Dermis microvascular lymphatic vessel endothelial cell (primary cell): ENCODE data around the gene TEX12. TPM values are rescaled to one million over a fixed set of nuclear protein-coding genes. Genes with fewer than 3 reads are reported as not detected.
"Not testable (repeated sequence)": the region's sequence is repeated elsewhere in the genome, so short reads cannot be mapped to it uniquely, and the experiment has no call there.

Experiments
- DNase-seq, 2 donors: peaks; one replicate each; pipeline versions ENCODE4 v3.0.0 to v3.0.0-alpha.2; 2010; ENCODE audit warnings: low read depth in 2 of 2
- total RNA-seq: library from RNA; depleted of rRNA; stranded (reverse); fragments of >200 nt; gene quantifications from 2 replicates; pipeline ENCODE4 v1.2.1, GENCODE V29; 2014

The TEX12 gene
- total RNA-seq, 1 donor from 2014 or later: not detected

- DNase-seq: no peak
These were observed 3.1 kb upstream of the TEX12 start, which contains the start of gene IL18 for GRCh38 chr11:112163875-112164685. IL18 (minus strand) TSS chr11:112164094; CDS start chr11:112155053, 9,041 bp downstream.

DNA sequence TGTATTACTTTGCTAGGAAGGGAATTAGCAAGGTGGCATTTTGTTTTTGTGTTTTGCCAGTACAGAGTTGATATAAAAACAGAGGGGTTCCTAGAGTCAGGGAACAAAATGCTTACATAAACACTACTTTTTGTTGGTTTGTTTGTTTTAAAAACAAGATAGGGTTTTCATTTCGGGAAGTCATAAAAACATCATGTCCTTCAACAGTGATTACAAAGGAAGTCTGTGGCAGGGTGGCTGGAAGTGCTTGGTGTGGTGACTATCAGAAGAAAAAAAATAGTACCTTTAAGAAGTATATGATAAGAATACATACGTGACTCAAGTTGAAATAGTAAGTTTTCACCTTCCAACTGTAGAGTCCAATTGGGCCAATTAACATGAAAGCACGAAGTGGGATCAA, 2.1 kb upstream of the TEX12 start:
- DNase-seq: peak in 1 of 2 donors; percentile 60

DNA sequence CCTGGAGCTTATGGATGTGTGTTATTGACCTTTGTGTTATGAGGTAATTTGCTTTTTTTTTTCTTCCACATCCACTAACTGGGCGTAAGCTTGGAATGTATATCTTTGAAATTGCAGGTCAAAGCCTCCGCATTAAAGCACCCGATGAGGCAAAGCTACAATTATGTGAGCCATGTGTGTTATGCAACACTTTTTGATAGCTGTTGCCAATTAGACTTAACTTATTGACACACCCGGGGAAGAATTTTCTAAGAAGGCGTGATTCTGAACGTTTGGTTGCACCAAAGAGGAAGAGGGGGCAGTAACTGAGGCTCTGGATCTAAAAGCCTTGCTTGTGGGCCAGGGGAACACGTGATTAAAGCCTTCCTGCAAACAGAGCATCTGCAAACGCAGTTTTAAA, 610 bp upstream of the TEX12 start:
- no peak for DNase-seq

- no peak for DNase-seq
These were observed 5.3 kb downstream of the TEX12 start for GRCh38 chr11:112172362-112172994.

- DNase-seq: no peak
These were observed 6.0 kb downstream of the TEX12 start for GRCh38 chr11:112173152-112173551.

GRCh38 chr11:112174789-112175598, 7.8 kb downstream of the TEX12 start, which contains the start of gene BCO2:
BCO2 (plus strand) TSS chr11:112175512; CDS start chr11:112175602, 90 bp downstream.
- peak; percentile 81 to 82 for DNase-seq

DNA sequence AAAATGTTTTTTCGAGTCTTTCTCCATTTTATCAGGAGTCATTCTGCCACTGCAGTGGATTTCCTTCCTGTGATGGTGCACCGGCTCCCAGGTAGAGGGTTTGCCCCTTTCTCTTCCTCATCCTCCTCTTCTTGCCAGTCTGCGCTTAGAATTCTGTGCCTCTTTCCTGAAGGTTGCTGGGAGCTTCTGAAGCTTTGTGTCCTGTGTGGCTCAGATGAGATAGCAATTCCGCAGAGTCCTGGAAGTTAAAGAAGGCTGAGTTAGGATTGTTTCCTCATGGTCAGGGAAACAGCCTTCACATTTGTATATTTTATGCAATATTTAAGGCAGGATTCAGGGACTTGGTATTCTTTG, 8.4 kb downstream of the TEX12 start:
- DNase-seq: no peak

- no peak for DNase-seq
These were observed 8.9 kb downstream of the TEX12 start for GRCh38 chr11:112176077-112176476.

- DNase-seq: no peak
These were observed 10.4 kb downstream of the TEX12 start for GRCh38 chr11:112177589-112177988.

GRCh38 chr11:112178428-112178827, 11.3 kb downstream of the TEX12 start:
- DNase-seq: no peak

- no peak for DNase-seq
These were observed 11.8 kb downstream of the TEX12 start for GRCh38 chr11:112178936-112179335.

DNA sequence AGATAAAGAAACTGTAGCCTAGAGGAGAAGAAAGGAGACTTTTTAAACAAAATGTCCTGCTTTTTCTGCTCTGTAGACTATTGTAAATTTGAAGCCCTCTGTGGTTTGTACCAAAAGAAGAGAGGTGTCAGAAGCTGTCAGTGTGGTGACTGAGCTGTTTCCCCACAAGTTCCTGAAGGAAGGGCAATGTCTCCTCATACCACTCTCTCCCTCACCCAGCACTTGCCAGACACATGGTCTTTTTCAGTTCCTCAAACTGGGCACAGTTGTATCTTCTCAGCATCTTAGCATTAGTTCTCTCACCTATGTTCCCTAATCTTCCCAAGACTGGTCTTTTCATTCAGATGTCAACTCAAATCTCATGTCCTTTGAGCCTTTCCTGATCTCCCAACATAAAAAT, 12.4 kb downstream of the TEX12 start:
- no peak for DNase-seq

- no peak for DNase-seq
These were observed 15.7 kb downstream of the TEX12 start for GRCh38 chr11:112182867-112183266.

- DNase-seq: no peak
These were observed 18.7 kb downstream of the TEX12 start for GRCh38 chr11:112185883-112186282.

- DNase-seq: no peak
These were observed 19.1 kb downstream of the TEX12 start for GRCh38 chr11:112186304-112186703.

- not testable (repeated sequence) for DNase-seq
These were observed 27.9 kb downstream of the TEX12 start for GRCh38 chr11:112195113-112195512.

DNA sequence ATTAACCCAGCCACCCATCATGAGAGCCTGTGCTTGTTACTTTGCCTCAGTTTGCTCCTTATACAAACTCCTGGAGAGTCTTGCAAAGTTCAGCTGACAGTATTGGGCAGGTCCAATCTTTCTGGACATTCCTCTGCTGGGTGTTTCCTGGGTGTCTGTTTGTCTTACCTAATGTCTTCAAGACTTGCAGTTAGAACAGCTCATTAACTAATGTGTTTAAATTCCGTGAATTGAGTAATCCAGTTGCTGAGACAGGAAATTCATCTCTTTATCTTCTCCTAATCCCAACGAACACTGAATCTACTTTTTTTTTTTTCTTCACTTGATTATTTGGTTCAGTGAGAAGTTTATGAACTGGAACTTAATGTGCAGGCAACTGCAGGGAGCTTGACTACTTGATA, 28.8 kb downstream of the TEX12 start:
- no peak for DNase-seq

- no peak for DNase-seq
These were observed 29.4 kb downstream of the TEX12 start for GRCh38 chr11:112196519-112197087.

GRCh38 chr11:112199101-112199500, 31.9 kb downstream of the TEX12 start:
- DNase-seq: not testable (repeated sequence)

DNA sequence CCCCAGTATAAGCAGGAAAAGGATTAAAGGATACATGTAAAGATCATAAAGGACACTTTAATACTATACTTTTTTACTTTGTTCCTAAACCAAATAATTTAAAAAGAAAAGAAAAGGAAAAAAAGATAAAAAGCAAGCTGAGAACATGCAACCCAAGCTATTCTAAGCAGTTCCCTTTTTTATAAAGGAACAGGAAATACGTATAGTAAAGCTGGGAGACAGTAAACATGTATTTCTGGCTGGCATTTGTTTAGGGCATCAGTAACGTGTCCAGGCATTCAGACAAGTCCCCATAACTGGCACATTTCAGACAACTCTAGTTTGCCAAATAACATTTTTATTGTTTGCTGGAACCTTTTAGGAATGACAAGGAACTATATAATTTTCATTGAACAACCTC, 33.1 kb downstream of the TEX12 start:
- DNase-seq: no peak

DNA sequence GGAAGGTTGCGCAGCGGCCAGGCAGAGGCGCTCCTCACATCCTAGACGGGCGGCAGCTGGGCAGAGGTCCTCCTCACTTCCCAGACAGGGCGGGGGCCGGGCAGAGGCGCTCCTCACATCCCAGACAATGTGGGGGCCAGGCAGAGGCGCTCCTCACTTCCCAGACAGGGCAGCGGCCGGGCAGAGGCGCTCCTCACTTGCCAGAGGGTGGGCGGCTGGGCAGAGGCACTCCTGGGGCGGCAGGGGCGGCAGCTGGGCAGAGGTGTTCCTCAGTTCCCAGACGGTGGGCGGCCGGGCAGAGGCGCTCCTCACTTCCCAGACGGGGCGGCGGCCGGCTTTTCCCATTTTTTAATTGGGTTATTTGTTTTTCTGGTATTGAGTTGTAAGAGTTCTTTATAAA, 38.9 kb downstream of the TEX12 start:
- no peak for DNase-seq

DNA sequence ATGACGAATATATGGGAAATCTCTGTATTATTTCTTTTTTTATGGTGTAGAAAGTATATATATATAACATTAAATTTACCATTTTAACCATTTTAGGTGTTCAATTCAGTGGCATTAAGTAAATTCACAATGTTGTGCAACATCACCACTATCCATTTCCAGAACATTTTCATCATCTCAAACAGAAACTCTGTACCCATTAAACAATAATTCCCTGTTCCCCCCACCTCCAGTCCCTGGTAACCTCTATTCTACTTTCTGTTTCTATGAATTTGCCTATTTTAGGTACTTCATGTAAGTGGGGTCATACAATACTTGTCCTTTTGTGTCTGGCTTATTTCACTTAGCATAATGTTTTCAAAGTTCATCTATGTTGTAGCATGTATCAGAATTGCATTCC, 43.7 kb downstream of the TEX12 start:
- DNase-seq: no peak
